ENCODE results near the gene FRY.

FRY gene

DNA sequence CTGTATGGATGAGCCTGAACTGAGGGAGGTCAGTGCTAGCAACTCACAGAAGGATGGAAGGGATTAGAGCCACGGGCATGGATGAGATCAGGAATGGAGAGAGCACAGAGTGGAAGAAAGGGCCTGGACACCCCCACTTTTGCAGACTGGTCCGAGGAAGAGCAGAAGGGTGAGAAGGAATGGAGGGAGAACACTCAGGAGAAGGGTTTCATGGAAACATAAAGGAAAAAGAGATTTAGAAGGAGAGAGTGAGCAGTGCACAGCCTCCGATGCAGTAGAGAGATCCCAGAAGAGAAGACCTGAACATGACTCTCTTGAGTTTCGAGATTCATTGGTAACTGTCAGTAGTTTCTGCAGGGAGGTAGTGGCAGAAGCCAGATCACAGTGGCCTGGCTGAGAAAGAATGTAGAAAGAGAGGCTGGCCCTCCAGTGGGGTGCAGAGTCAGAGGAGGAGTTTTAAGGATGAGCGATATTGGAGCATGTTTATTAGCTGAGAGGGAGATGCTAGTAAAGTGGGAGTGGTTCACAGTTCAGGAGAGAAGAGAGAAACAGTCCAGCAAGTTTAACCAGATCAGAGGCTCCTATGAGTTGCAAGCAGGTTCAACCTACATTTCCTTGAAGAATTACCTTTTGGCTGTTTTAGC is 174.6 kb downstream of the FRY start:
- Histone ChIP-seq H3K9me3 (ENCODE audit: insufficient read depth, low read length) (no peaks in the 10 kb centered on the region), H3K36me3 (replicated peaks; ENCODE audit: low read depth, low read length) (no peaks in the 10 kb centered on the region), H3K4me3 (ENCODE audit: low read length) (no peak overlapping the region), H3K4me2 (ENCODE audit: low read length) (no peak overlapping the region), H3K27ac (ENCODE audit: low read length) (no peak overlapping the region), H3K79me2 (ENCODE audit: low read length) (no peaks in the 10 kb centered on the region), H2AFZ (ENCODE audit: low read depth, low read length) (no peak overlapping the region), H3K27me3 (ENCODE audit: low read depth, low read length) (0 out of 2 replicates have a peak, but pooled peaks cover 4% of the 10 kb centered on the region), H3K4me1 (ENCODE audit: low read length) (no peaks in the 10 kb centered on the region), H4K20me1 (ENCODE audit: insufficient read depth, low read length) (no peaks in the 10 kb centered on the region), H3K9ac (ENCODE audit: low read length) (no peak overlapping the region)
- TF ChIP-seq EZH2phosphoT487 (IDR thresholded peaks at IDR 0.05; ENCODE audit: low read depth) = no peak
- TF ChIP-seq, protein P1, sequence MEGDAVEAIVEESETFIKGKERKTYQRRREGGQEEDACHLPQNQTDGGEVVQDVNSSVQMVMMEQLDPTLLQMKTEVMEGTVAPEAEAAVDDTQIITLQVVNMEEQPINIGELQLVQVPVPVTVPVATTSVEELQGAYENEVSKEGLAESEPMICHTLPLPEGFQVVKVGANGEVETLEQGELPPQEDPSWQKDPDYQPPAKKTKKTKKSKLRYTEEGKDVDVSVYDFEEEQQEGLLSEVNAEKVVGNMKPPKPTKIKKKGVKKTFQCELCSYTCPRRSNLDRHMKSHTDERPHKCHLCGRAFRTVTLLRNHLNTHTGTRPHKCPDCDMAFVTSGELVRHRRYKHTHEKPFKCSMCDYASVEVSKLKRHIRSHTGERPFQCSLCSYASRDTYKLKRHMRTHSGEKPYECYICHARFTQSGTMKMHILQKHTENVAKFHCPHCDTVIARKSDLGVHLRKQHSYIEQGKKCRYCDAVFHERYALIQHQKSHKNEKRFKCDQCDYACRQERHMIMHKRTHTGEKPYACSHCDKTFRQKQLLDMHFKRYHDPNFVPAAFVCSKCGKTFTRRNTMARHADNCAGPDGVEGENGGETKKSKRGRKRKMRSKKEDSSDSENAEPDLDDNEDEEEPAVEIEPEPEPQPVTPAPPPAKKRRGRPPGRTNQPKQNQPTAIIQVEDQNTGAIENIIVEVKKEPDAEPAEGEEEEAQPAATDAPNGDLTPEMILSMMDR (IDR thresholded peaks at IDR 0.05; ENCODE audit: low read depth, low read length) = no peak

DNA sequence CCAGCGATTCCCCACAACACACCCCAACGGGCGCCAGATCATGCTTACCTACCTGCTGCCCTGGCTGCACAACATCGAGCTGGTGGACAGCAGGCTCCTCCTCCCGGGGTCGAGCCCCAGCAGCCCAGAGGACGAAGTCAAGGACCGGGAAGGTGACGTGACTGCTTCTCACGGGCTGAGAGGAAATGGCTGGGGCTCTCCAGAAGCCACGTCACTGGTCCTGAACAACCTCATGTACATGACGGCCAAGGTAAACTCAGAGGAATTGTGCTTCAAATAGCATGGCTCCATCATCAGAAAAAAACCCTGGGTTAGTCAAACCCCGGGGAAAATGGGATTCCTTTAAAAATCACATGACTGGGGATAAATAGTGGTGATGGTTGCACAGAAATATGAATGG is 177.3 kb downstream of the FRY start:
- H3K79me2 ChIP-seq (ENCODE audit: low read length) = no peaks in the 10 kb centered on the region

DNA sequence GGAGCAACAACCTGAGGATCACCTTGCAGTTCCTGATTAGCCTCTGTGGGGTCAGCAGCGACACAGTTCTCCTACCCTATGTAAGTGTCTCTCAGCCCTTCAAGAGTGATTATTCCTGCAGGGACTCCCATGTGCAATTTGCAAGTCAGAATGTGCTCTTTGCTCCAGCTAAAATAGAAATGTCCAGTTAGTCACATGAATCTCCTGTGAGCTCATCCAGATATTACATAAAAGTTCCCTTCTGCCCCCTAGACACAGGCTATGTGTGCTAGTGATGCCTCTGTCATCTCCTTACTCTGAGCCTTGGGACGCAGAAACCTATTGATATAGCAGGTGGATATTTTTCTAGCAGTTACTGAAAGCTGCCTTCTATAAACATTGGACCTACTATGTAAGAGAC is 178.1 kb downstream of the FRY start:
- TF ChIP-seq EZH2phosphoT487 (IDR thresholded peaks at IDR 0.05; ENCODE audit: low read depth) = no peak
- TF ChIP-seq, protein P1 (IDR thresholded peaks at IDR 0.05; ENCODE audit: low read depth, low read length) = no peak
- Histone ChIP-seq H3K27ac (ENCODE audit: low read length) (no peak overlapping the region), H3K4me2 (ENCODE audit: low read length) (no peak overlapping the region), H3K4me3 (ENCODE audit: low read length) (no peak overlapping the region), H2AFZ (ENCODE audit: low read depth, low read length) (no peak overlapping the region), H3K4me1 (ENCODE audit: low read length) (no peaks in the 10 kb centered on the region), H3K9ac (ENCODE audit: low read length) (no peak overlapping the region), H3K27me3 (ENCODE audit: low read depth, low read length) (0 out of 2 replicates have a peak, but pooled peaks cover 4% of the 10 kb centered on the region), H3K9me3 (ENCODE audit: insufficient read depth, low read length) (no peaks in the 10 kb centered on the region), H3K79me2 (ENCODE audit: low read length) (no peaks in the 10 kb centered on the region), H3K36me3 (replicated peaks; ENCODE audit: low read depth, low read length) (no peaks in the 10 kb centered on the region), H4K20me1 (ENCODE audit: insufficient read depth, low read length) (no peaks in the 10 kb centered on the region)

More for the DNA sequence above, 177.3 kb downstream of the FRY start:
- H3K4me2 ChIP-seq (ENCODE audit: low read length) = no peak overlapping the region
- no peak overlapping the region for H2AFZ ChIP-seq (ENCODE audit: low read depth, low read length)
- H3K4me1 ChIP-seq (ENCODE audit: low read length) = no peaks in the 10 kb centered on the region
- no peak overlapping the region for H3K27ac ChIP-seq (ENCODE audit: low read length)
- no peaks in the 10 kb centered on the region for H3K9me3 ChIP-seq (ENCODE audit: insufficient read depth, low read length)
- TF ChIP-seq EZH2phosphoT487 (IDR thresholded peaks at IDR 0.05; ENCODE audit: low read depth) = no peak
- TF ChIP-seq, protein P1 (IDR thresholded peaks at IDR 0.05; ENCODE audit: low read depth, low read length) = no peak
- H3K27me3 ChIP-seq (ENCODE audit: low read depth, low read length) = 0 out of 2 replicates have a peak, but pooled peaks cover 4% of the 10 kb centered on the region
- H3K36me3 ChIP-seq (replicated peaks; ENCODE audit: low read depth, low read length) = no peaks in the 10 kb centered on the region
- no peaks in the 10 kb centered on the region for H4K20me1 ChIP-seq (ENCODE audit: insufficient read depth, low read length)
- H3K4me3 ChIP-seq (ENCODE audit: low read length) = no peak overlapping the region
- H3K9ac ChIP-seq (ENCODE audit: low read length) = no peak overlapping the region

DNA sequence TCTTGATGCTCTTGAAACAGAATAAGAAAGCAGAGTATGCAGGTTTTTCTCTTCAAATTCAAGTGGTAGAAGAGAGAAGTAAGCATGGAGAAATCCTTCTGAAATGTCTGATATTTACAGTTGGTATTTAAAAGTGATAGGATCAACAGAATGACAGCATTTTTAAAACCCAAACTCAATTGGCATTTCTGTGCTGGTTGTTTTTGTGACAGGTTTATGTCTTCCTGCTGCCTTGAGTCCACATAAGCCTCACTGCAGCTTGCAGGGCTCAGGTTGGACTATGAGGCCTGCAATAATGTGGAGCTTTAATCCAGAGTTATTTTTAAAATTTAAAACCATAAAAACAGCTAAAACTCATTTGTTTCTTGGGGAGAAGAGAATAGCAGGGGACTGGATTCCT is 178.5 kb downstream of the FRY start:
- Histone ChIP-seq H3K9ac (ENCODE audit: low read length) (no peak overlapping the region), H3K36me3 (replicated peaks; ENCODE audit: low read depth, low read length) (no peaks in the 10 kb centered on the region), H3K4me3 (ENCODE audit: low read length) (no peak overlapping the region), H3K27me3 (ENCODE audit: low read depth, low read length) (0 out of 2 replicates have a peak, but pooled peaks cover 4% of the 10 kb centered on the region), H2AFZ (ENCODE audit: low read depth, low read length) (no peak overlapping the region), H3K4me2 (ENCODE audit: low read length) (no peak overlapping the region), H4K20me1 (ENCODE audit: insufficient read depth, low read length) (no peaks in the 10 kb centered on the region), H3K9me3 (ENCODE audit: insufficient read depth, low read length) (no peaks in the 10 kb centered on the region), H3K79me2 (ENCODE audit: low read length) (no peaks in the 10 kb centered on the region), H3K4me1 (ENCODE audit: low read length) (no peaks in the 10 kb centered on the region), H3K27ac (ENCODE audit: low read length) (no peak overlapping the region)
- no peak for TF ChIP-seq EZH2phosphoT487 (IDR thresholded peaks at IDR 0.05; ENCODE audit: low read depth)
- TF ChIP-seq, protein P1 (IDR thresholded peaks at IDR 0.05; ENCODE audit: low read depth, low read length) = no peak
